AG09309 (cell line): Measurements from ENCODE around the gene B3GALNT2.

Source experiments
- DNase-seq: peaks from one replicate; pipeline ENCODE4 v3.0.0-alpha.2; 2010; ENCODE audit warnings: low read depth
- H3K4me3 ChIP-seq: 2 replicates; pipeline ENCODE4 v1.5.1; 2011; ENCODE audit warnings: mild to moderate bottlenecking, low read depth, low read length, moderate library complexity; ENCODE audit not compliant: control insufficient read depth
- TF ChIP-seq, protein P1 (sequence below): IDR thresholded peaks from 2 replicates; pipeline ENCODE4 v1.5.1; 2011; ENCODE audit warnings: mild to moderate bottlenecking, low read depth, low read length, inconsistent platforms; ENCODE audit not compliant: insufficient read depth, control insufficient read depth; ENCODE audit errors: missing control alignments

B3GALNT2 gene

GRCh38 chr1:235415008-235415904 is 89.0 kb downstream of the B3GALNT2 start:
- no peak overlapping the region for H3K4me3 ChIP-seq
- TF ChIP-seq, protein P1, sequence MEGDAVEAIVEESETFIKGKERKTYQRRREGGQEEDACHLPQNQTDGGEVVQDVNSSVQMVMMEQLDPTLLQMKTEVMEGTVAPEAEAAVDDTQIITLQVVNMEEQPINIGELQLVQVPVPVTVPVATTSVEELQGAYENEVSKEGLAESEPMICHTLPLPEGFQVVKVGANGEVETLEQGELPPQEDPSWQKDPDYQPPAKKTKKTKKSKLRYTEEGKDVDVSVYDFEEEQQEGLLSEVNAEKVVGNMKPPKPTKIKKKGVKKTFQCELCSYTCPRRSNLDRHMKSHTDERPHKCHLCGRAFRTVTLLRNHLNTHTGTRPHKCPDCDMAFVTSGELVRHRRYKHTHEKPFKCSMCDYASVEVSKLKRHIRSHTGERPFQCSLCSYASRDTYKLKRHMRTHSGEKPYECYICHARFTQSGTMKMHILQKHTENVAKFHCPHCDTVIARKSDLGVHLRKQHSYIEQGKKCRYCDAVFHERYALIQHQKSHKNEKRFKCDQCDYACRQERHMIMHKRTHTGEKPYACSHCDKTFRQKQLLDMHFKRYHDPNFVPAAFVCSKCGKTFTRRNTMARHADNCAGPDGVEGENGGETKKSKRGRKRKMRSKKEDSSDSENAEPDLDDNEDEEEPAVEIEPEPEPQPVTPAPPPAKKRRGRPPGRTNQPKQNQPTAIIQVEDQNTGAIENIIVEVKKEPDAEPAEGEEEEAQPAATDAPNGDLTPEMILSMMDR = peak; percentile 75
- DNase-seq = peak; percentile 59

GRCh38 chr1:235411489-235412486 is 92.5 kb downstream of the B3GALNT2 start:
- DNase-seq = no peak
- H3K4me3 ChIP-seq = no peak overlapping the region

DNA sequence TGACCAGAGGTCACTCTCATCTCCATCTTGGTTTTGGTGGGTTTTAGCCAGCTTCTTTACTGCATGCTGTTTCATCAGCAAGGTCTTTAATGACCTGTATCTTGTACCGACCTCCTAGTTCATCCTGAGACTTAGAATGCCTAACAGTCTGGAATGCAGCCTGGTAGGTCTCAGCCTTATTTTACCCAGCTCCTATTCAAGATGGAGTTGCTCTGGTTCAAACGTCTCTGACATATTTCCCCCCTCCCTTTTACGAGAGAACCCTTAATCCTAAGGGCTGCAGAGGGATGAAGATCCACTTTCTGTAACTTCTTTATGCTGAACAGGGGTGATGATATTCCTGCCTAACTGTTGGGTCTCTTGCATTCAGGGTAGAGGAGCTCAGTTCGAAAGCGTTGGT is 93.8 kb downstream of the B3GALNT2 start:
- H3K4me3 ChIP-seq = no peak overlapping the region
- TF ChIP-seq, protein P1 = no peak
- DNase-seq = no peak

More at GRCh38 chr1:235411489-235412486, 92.5 kb downstream of the B3GALNT2 start:
- TF ChIP-seq, protein P1 = no peak

- H3K4me3 ChIP-seq = no peak overlapping the region
- TF ChIP-seq, protein P1 = no peak
- DNase-seq = no peak
Observed at GRCh38 chr1:235409042-235409820, 95.0 kb downstream of the B3GALNT2 start.

- no peak for DNase-seq
- TF ChIP-seq, protein P1 = no peak
- no peak overlapping the region for H3K4me3 ChIP-seq
Observed at GRCh38 chr1:235408503-235408960, 95.7 kb downstream of the B3GALNT2 start.
